ENCODE measurements around the gene LSMEM2. TPM values are rescaled to one million over a fixed set of nuclear protein-coding genes. Genes with fewer than 3 reads are reported as not detected.
"Not testable (repeated sequence)": the region's sequence is repeated elsewhere in the genome, so short reads cannot be mapped to it uniquely, and the experiment has no call there.

The LSMEM2 gene
- total RNA-seq, 1 donor from 2014 or later = 2.7 TPM

- DNase-seq (ENCODE audit: low read depth) = peak; percentile 94
Measured at GRCh38 chr3:50245831-50246516, 32.9 kb upstream of the LSMEM2 start.

- peak; percentile 95 for DNase-seq (ENCODE audit: low read depth)
Measured at GRCh38 chr3:50246517-50246954, 32.4 kb upstream of the LSMEM2 start.

- peak; percentile 67 for DNase-seq (ENCODE audit: low read depth)
Measured at GRCh38 chr3:50248387-50248786, 30.5 kb upstream of the LSMEM2 start.

GRCh38 chr3:50249457-50249856 is 29.4 kb upstream of the LSMEM2 start:
- DNase-seq (ENCODE audit: low read depth) = no peak

- no peak for DNase-seq (ENCODE audit: low read depth)
Measured at GRCh38 chr3:50250514-50250913, 28.4 kb upstream of the LSMEM2 start.

- DNase-seq (ENCODE audit: low read depth) = no peak
Measured at GRCh38 chr3:50251220-50251619, 27.7 kb upstream of the LSMEM2 start.

- DNase-seq (ENCODE audit: low read depth) = no peak
Measured at GRCh38 chr3:50254577-50255250, 24.2 kb upstream of the LSMEM2 start.

- no peak for DNase-seq (ENCODE audit: low read depth)
Measured at GRCh38 chr3:50255251-50255615, 23.7 kb upstream of the LSMEM2 start.

GRCh38 chr3:50256978-50257890 is 21.7 kb upstream of the LSMEM2 start:
- no peak for DNase-seq (ENCODE audit: low read depth)

GRCh38 chr3:50258029-50258680 is 20.7 kb upstream of the LSMEM2 start:
- DNase-seq (ENCODE audit: low read depth) = no peak

- DNase-seq (ENCODE audit: low read depth) = no peak
Measured at GRCh38 chr3:50258979-50259378, 19.9 kb upstream of the LSMEM2 start.

- no peak for DNase-seq (ENCODE audit: low read depth)
Measured at GRCh38 chr3:50259432-50260026, 19.4 kb upstream of the LSMEM2 start.

- DNase-seq (ENCODE audit: low read depth) = peak; percentile 91
Measured at GRCh38 chr3:50260027-50260941, 18.6 kb upstream of the LSMEM2 start.

- DNase-seq (ENCODE audit: low read depth) = no peak
Measured at GRCh38 chr3:50260942-50261441, 17.9 kb upstream of the LSMEM2 start.

GRCh38 chr3:50261505-50261904 is 17.4 kb upstream of the LSMEM2 start:
- DNase-seq (ENCODE audit: low read depth) = no peak

- DNase-seq (ENCODE audit: low read depth) = not testable (repeated sequence)
Measured at GRCh38 chr3:50262200-50262599, 16.7 kb upstream of the LSMEM2 start.

GRCh38 chr3:50262778-50263177 is 16.1 kb upstream of the LSMEM2 start:
- no peak for DNase-seq (ENCODE audit: low read depth)

- DNase-seq (ENCODE audit: low read depth) = no peak
Measured at GRCh38 chr3:50263478-50264382, 15.2 kb upstream of the LSMEM2 start.
